GM19397 (cell line): ENCODE measurements around the gene ST6GALNAC2.
"Not testable (repeated sequence)": the region's sequence is repeated elsewhere in the genome, so short reads cannot be mapped to it uniquely, and the experiment has no call there.

Source experiments
- ATAC-seq: cut with Tn5 transposase; IDR thresholded peaks from one replicate; pipeline ENCODE4 v1.9.1; 2021; ENCODE audit warnings: mild to moderate bottlenecking, moderate library complexity; ENCODE audit not compliant: unreplicated experiment

Gene ST6GALNAC2

GRCh38 chr17:76530095-76530723 is 55.5 kb downstream of the ST6GALNAC2 start:
- ATAC-seq, result no peak

- no peak for ATAC-seq
Observed at GRCh38 chr17:76529224-76530094, 56.2 kb downstream of the ST6GALNAC2 start.

- ATAC-seq, result no peak
Observed at GRCh38 chr17:76528528-76529223, 57.0 kb downstream of the ST6GALNAC2 start.

GRCh38 chr17:76528156-76528527 is 57.5 kb downstream of the ST6GALNAC2 start:
- peak; percentile 39 for ATAC-seq

GRCh38 chr17:76527430-76528111 is 58.1 kb downstream of the ST6GALNAC2 start:
- ATAC-seq, result peak; percentile 58

- not testable (repeated sequence) for ATAC-seq
Observed at GRCh38 chr17:76527016-76527415, 58.6 kb downstream of the ST6GALNAC2 start.

- not testable (repeated sequence) for ATAC-seq
Observed at GRCh38 chr17:76525513-76525833, 60.2 kb downstream of the ST6GALNAC2 start.

- no peak for ATAC-seq
Observed at GRCh38 chr17:76524598-76525512, 60.8 kb downstream of the ST6GALNAC2 start.

- ATAC-seq, result no peak
Observed at GRCh38 chr17:76523084-76524037, 62.3 kb downstream of the ST6GALNAC2 start.

GRCh38 chr17:76521683-76522082 is 64.0 kb downstream of the ST6GALNAC2 start:
- not testable (repeated sequence) for ATAC-seq

GRCh38 chr17:76521262-76521661 is 64.4 kb downstream of the ST6GALNAC2 start:
- ATAC-seq, result no peak

GRCh38 chr17:76519048-76519966 is 66.4 kb downstream of the ST6GALNAC2 start:
- no peak for ATAC-seq

- ATAC-seq, result no peak
Observed at GRCh38 chr17:76517638-76518038, 68.0 kb downstream of the ST6GALNAC2 start.
